HEK293 (cell line): ENCODE measurements around the gene DENND1A.
"Not testable (repeated sequence)": the region's sequence is repeated elsewhere in the genome, so short reads cannot be mapped to it uniquely, and the experiment has no call there.

Experiments used
- CTCF ChIA-PET: fragments of 350-600 bp; formaldehyde crosslinking; extraction: SDS; loops from one replicate; lab custom pipeline; 2021; ENCODE audit warnings: antibody characterized with exemption; lab: Yijun Ruan, JAX
- POLR2A ChIA-PET: fragments of 300-600 bp; formaldehyde crosslinking; extraction: SDS; loops from one replicate; lab custom pipeline; 2020; ENCODE audit warnings: antibody characterized with exemption, inconsistent platforms; lab: Yijun Ruan, JAX
- H3K27ac ChIP-seq: fragments of 200-500 bp; sonication (Bioruptor generic); 2 replicates; pipeline ENCODE4 v1.5.1; 2014; ENCODE audit warnings: low read depth, low read length, control low read depth, inconsistent platforms; ENCODE audit errors: extremely low read depth
- H3K36me3 ChIP-seq, 2 experiments: fragments of 200-500 bp in 1 of 2; sonication (Bioruptor generic) in 1 of 2; 1 replicate in 1 of 2; 2 replicates in 1 of 2; pipeline ENCODE4 v1.5.1; 2014 to 2017; ENCODE audit warnings: inconsistent platforms in 2 of 2, low read length in 2 of 2; ENCODE audit not compliant: control insufficient read depth in 2 of 2, insufficient read depth in 1 of 2
- H3K4me1 ChIP-seq: fragments of 200-500 bp; sonication (Bioruptor generic); 2 replicates; pipeline ENCODE4 v1.5.1; 2014; ENCODE audit warnings: mild to moderate bottlenecking, low read length, inconsistent platforms; ENCODE audit not compliant: control insufficient read depth, insufficient read depth
- H3K4me3 ChIP-seq: 2 replicates; pipeline ENCODE4 v1.5.1; 2011; ENCODE audit warnings: low read depth, mild to moderate bottlenecking, control low read depth, low read length, moderate library complexity
- H3K9me3 ChIP-seq: fragments of 200-500 bp; sonication (Bioruptor generic); 2 replicates; pipeline ENCODE4 v1.5.1; 2014; ENCODE audit warnings: low read depth, low read length, inconsistent platforms; ENCODE audit not compliant: control insufficient read depth, insufficient read depth
- IKZF3 ChIP-seq: fragments of 450-650 bp; IDR thresholded peaks from 2 replicates; pipeline ENCODE4 v1.5.0; 2018; ENCODE audit warnings: missing biosample characterization, mild to moderate bottlenecking, missing genetic modification characterization, moderate library complexity
- SCRT2 ChIP-seq: fragments of 450-650 bp; formaldehyde crosslinking; IDR thresholded peaks from 2 replicates; pipeline ENCODE4 v1.5.1; 2016; ENCODE audit warnings: missing biosample characterization, missing genetic modification characterization
- TCF7L2 ChIP-seq: IDR thresholded peaks from 2 replicates; pipeline ENCODE4 v1.6.1; 2011; ENCODE audit warnings: low read depth, mild to moderate bottlenecking, inconsistent platforms, low read length, moderate library complexity, borderline replicate concordance
- TRIM28 ChIP-seq: IDR thresholded peaks from 2 replicates; pipeline ENCODE4 v1.6.1; 2011; ENCODE audit warnings: low read length, control low read depth, borderline replicate concordance
- WT1 ChIP-seq: fragments of 450-650 bp; formaldehyde crosslinking; IDR thresholded peaks from 2 replicates; pipeline ENCODE4 v1.5.1; 2016; ENCODE audit warnings: missing biosample characterization, missing genetic modification characterization
- YY2 ChIP-seq: fragments of 450-650 bp; formaldehyde crosslinking; IDR thresholded peaks from 2 replicates; pipeline ENCODE4 v1.5.1; 2016; ENCODE audit warnings: missing biosample characterization, missing genetic modification characterization
- ZBTB48 ChIP-seq: fragments of 450-650 bp; formaldehyde crosslinking; IDR thresholded peaks from 2 replicates; pipeline ENCODE4 v1.5.1; 2016; ENCODE audit warnings: missing biosample characterization, missing genetic modification characterization
- ZNF138 ChIP-seq: fragments of 450-650 bp; formaldehyde crosslinking; IDR thresholded peaks from 2 replicates; pipeline ENCODE4 v1.5.1; 2016; ENCODE audit warnings: missing biosample characterization, missing genetic modification characterization, borderline replicate concordance
- ZNF146 ChIP-seq: fragments of 450-650 bp; formaldehyde crosslinking; IDR thresholded peaks from 2 replicates; pipeline ENCODE4 v1.5.1; 2016; ENCODE audit warnings: missing biosample characterization, missing genetic modification characterization
- ZNF184 ChIP-seq: fragments of 450-650 bp; IDR thresholded peaks from 2 replicates; pipeline ENCODE4 v1.5.1; 2018; ENCODE audit warnings: missing biosample characterization, mild to moderate bottlenecking, missing genetic modification characterization
- ZNF391 ChIP-seq: fragments of 450-650 bp; formaldehyde crosslinking; IDR thresholded peaks from 2 replicates; pipeline ENCODE4 v1.5.1; 2016; ENCODE audit warnings: low read depth, missing biosample characterization, missing genetic modification characterization, borderline replicate concordance
- ZNF394 ChIP-seq: fragments of 450-650 bp; formaldehyde crosslinking; IDR thresholded peaks from 2 replicates; pipeline ENCODE4 v1.5.1; 2016; ENCODE audit warnings: missing biosample characterization, missing genetic modification characterization, mild to moderate bottlenecking, moderate library complexity, borderline replicate concordance
- ZNF558 ChIP-seq: fragments of 450-650 bp; formaldehyde crosslinking; IDR thresholded peaks from 2 replicates; pipeline ENCODE4 v1.5.1; 2016; ENCODE audit warnings: missing biosample characterization, missing genetic modification characterization
- ZNF660 ChIP-seq: fragments of 450-650 bp; IDR thresholded peaks from 2 replicates; pipeline ENCODE4 v1.5.1; 2018; ENCODE audit warnings: missing biosample characterization, mild to moderate bottlenecking, missing genetic modification characterization
- ZNF664 ChIP-seq: fragments of 450-650 bp; formaldehyde crosslinking; IDR thresholded peaks from 2 replicates; pipeline ENCODE4 v1.5.1; 2016; ENCODE audit warnings: missing biosample characterization, missing genetic modification characterization
- ZNF768 ChIP-seq: fragments of 450-650 bp; formaldehyde crosslinking; IDR thresholded peaks from 2 replicates; pipeline ENCODE4 v1.5.1; 2018; ENCODE audit warnings: missing biosample characterization, mild to moderate bottlenecking, missing genetic modification characterization
- ZNF777 ChIP-seq: fragments of 450-650 bp; formaldehyde crosslinking; IDR thresholded peaks from 2 replicates; pipeline ENCODE4 v1.5.1; 2017; ENCODE audit warnings: missing biosample characterization, missing genetic modification characterization, borderline replicate concordance
- ZNF792 ChIP-seq: fragments of 450-650 bp; formaldehyde crosslinking; IDR thresholded peaks from 2 replicates; pipeline ENCODE4 v1.5.1; 2016; ENCODE audit warnings: missing biosample characterization, missing genetic modification characterization
- ZXDB ChIP-seq: fragments of 450-650 bp; formaldehyde crosslinking; IDR thresholded peaks from 2 replicates; pipeline ENCODE4 v1.5.1; 2016; ENCODE audit warnings: missing biosample characterization, missing genetic modification characterization
- TF ChIP-seq, protein P1 (sequence below): fragments of 450-650 bp; formaldehyde crosslinking; IDR thresholded peaks from 2 replicates; pipeline ENCODE4 v1.5.1; 2016; ENCODE audit warnings: missing biosample characterization, missing genetic modification characterization
- TF ChIP-seq, protein P2 (sequence below): fragments of 450-650 bp; formaldehyde crosslinking; IDR thresholded peaks from 2 replicates; pipeline ENCODE4 v1.5.1; 2016; ENCODE audit warnings: missing biosample characterization, missing genetic modification characterization
- TF ChIP-seq, protein P3 (sequence below): fragments of 450-650 bp; formaldehyde crosslinking; IDR thresholded peaks from 2 replicates; pipeline ENCODE4 v1.5.1; 2017; ENCODE audit warnings: missing biosample characterization, missing genetic modification characterization
- TF ChIP-seq, protein P4 (sequence below): fragments of 450-650 bp; formaldehyde crosslinking; IDR thresholded peaks from 2 replicates; pipeline ENCODE4 v1.5.1; 2016; ENCODE audit warnings: missing biosample characterization, missing genetic modification characterization
- TF ChIP-seq, protein P5 (sequence below): fragments of 450-650 bp; formaldehyde crosslinking; IDR thresholded peaks from 2 replicates; pipeline ENCODE4 v1.5.1; 2016; ENCODE audit warnings: missing biosample characterization, missing genetic modification characterization

DENND1A gene

DNA sequence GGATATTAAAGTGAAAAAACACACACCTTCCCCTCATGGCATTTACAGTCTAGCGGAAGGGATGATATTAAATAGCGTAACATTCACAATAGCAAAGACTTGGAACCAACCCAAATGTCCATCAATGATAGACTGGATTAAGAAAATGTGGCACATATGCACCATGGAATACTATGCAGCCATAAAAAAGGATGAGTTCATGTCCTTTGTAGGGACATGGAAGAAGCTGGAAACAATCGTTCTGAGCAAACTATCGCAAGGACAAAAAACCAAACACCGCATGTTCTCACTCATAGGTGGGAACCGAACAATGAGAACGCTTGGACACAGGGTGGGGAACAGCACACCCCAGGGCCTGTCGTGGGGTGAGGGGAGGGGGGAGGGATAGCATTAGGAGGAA lies 14.5 kb upstream of the DENND1A start:
- TF ChIP-seq ZNF146: peak; percentile 95
- TF ChIP-seq, protein P1, sequence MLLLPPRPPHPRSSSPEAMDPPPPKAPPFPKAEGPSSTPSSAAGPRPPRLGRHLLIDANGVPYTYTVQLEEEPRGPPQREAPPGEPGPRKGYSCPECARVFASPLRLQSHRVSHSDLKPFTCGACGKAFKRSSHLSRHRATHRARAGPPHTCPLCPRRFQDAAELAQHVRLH: peak; percentile 37; the same call in 1 of the 2 replicates
- H3K4me1 ChIP-seq, H3K36me3 ChIP-seq, POLR2A ChIA-PET, H3K4me3 ChIP-seq, CTCF ChIA-PET, H3K9me3 ChIP-seq, H3K27ac ChIP-seq: not testable (repeated sequence)

DNA sequence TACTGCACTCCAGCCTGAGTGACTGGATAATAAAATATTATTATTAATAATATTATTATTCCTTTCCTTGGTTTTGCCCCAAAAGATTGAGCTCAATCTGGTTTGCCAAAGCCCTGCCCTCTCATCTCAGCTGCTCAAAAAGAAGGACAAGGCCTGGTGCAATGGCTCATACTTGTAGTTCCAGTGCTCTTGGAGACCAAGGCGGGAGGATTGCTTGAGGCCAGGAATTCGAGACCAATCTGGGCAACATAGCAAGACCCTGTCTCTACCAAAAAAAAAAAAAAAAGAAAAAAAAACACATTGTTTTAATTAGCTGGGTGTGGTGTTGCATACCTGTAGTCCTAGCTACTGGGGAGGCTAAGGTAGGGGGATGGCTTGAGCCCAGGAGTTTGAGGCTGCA lies 13.7 kb upstream of the DENND1A start:
- no peak overlapping the region for H3K4me3 ChIP-seq
- TF ChIP-seq TRIM28 (no peak), ZNF768 (tag by site-specific recombination) (no peak), ZNF391 (tag by site-specific recombination) (no peak), ZNF660 (tag by site-specific recombination) (no peak), ZNF394 (tag by site-specific recombination) (no peak), ZNF792 (tag by site-specific recombination) (no peak), SCRT2 (no peak), ZNF138 (tag by site-specific recombination) (no peak), ZNF777 (tag by site-specific recombination) (no peak), WT1 (tag by site-specific recombination) (no peak), ZNF184 (tag by site-specific recombination) (no peak)
- TF ChIP-seq, protein P2, sequence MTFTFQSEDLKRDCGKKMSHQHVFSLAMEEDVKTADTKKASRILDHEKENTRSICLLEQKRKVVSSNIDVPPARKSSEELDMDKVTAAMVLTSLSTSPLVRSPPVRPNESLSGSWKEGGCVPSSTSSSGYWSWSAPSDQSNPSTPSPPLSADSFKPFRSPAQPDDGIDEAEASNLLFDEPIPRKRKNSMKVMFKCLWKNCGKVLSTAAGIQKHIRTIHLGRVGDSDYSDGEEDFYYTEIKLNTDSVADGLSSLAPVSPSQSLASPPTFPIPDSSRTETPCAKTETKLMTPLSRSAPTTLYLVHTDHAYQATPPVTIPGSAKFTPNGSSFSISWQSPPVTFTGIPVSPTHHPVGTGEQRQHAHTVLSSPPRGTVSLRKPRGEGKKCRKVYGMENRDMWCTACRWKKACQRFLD: no peak
- TF ChIP-seq, protein P3, sequence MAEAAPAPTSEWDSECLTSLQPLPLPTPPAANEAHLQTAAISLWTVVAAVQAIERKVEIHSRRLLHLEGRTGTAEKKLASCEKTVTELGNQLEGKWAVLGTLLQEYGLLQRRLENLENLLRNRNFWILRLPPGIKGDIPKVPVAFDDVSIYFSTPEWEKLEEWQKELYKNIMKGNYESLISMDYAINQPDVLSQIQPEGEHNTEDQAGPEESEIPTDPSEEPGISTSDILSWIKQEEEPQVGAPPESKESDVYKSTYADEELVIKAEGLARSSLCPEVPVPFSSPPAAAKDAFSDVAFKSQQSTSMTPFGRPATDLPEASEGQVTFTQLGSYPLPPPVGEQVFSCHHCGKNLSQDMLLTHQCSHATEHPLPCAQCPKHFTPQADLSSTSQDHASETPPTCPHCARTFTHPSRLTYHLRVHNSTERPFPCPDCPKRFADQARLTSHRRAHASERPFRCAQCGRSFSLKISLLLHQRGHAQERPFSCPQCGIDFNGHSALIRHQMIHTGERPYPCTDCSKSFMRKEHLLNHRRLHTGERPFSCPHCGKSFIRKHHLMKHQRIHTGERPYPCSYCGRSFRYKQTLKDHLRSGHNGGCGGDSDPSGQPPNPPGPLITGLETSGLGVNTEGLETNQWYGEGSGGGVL (tag by site-specific recombination): no peak
- TF ChIP-seq, protein P4, sequence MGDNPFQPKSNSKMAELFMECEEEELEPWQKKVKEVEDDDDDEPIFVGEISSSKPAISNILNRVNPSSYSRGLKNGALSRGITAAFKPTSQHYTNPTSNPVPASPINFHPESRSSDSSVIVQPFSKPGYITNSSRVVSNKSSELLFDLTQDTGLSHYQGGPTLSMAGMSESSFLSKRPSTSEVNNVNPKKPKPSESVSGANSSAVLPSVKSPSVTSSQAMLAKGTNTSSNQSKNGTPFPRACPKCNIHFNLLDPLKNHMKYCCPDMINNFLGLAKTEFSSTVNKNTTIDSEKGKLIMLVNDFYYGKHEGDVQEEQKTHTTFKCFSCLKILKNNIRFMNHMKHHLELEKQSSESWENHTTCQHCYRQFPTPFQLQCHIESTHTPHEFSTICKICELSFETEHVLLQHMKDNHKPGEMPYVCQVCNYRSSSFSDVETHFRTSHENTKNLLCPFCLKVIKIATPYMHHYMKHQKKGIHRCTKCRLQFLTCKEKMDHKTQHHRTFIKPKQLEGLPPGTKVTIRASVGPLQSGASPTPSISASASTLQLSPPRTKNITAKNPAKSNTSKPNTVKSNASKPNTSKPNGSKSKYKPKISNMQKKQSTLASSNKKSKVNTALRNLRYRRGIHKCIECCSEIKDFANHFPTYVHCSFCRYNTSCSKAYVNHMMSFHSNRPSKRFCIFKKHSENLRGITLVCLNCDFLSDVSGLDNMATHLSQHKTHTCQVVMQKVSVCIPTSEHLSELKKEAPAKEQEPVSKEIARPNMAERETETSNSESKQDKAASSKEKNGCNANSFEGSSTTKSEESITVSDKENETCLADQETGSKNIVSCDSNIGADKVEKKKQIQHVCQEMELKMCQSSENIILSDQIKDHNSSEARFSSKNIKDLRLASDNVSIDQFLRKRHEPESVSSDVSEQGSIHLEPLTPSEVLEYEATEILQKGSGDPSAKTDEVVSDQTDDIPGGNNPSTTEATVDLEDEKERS (tag by site-specific recombination): no peak
- TF ChIP-seq, all 188 proteins: peak for 0
- H3K4me1 ChIP-seq: no peaks in the 10 kb centered on the region
- ChIA-PET CTCF (no interaction called here), POLR2A (no interaction called here)
- H3K27ac ChIP-seq: no peak overlapping the region
- no peaks in the 10 kb centered on the region for H3K36me3 ChIP-seq
- H3K9me3 ChIP-seq: no peaks in the 10 kb centered on the region

DNA sequence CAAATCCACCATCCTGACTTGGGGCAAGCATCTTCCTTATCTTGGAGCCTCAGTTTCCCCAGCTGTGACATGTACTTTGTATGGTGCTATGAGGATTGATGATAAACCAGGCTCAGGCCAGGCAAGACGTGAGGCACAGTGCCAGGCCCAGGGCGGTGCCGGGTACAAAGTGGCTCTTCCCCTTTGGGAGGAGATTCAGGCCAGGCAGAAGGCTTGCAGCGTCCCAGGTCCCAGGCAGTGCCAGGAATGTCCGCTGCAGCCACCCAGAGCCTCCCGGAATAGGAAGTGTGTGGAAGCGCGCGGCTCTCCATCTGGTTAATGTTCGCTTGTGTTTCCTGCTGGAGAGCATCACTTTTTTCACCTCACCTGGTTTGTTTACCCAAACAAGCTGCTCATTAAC lies 12.6 kb upstream of the DENND1A start:
- no peaks in the 10 kb centered on the region for H3K4me1 ChIP-seq
- no peaks in the 10 kb centered on the region for H3K36me3 ChIP-seq
- H3K4me3 ChIP-seq: no peak overlapping the region
- no peaks in the 10 kb centered on the region for H3K9me3 ChIP-seq
- H3K27ac ChIP-seq: no peak overlapping the region
- ChIA-PET CTCF (no interaction called here), POLR2A (no interaction called here)
- no peak for TF ChIP-seq ZNF664
- TF ChIP-seq ZBTB48 (tag by site-specific recombination): no peak
- no peak for TF ChIP-seq IKZF3
- TF ChIP-seq ZNF792 (tag by site-specific recombination): no peak
- TF ChIP-seq, protein P5, sequence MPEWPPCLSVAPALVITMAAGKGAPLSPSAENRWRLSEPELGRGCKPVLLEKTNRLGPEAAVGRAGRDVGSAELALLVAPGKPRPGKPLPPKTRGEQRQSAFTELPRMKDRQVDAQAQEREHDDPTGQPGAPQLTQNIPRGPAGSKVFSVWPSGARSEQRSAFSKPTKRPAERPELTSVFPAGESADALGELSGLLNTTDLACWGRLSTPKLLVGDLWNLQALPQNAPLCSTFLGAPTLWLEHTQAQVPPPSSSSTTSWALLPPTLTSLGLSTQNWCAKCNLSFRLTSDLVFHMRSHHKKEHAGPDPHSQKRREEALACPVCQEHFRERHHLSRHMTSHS: no peak
- no peak for TF ChIP-seq ZNF184 (tag by site-specific recombination)
- no peak for TF ChIP-seq YY2
- no peak for TF ChIP-seq ZXDB
- no peak for TF ChIP-seq TCF7L2
- no peak for TF ChIP-seq ZNF558 (tag by site-specific recombination)
